Retinal pigment epithelial cell (primary cell): ENCODE measurements around the gene HOXD1.

ENCODE experiments used
- DNase-seq: peaks from one replicate; pipeline ENCODE4 v3.0.0-alpha.2; 2010; ENCODE audit warnings: low read depth
- H3K4me3 ChIP-seq: 2 replicates; pipeline ENCODE4 v1.5.1; 2011; ENCODE audit warnings: mild to moderate bottlenecking, low read length, control low read depth, moderate library complexity
- TF ChIP-seq, protein P1 (sequence below): conservative IDR thresholded peaks from 2 replicates; pipeline ENCODE4 v1.5.1; 2011; ENCODE audit warnings: low read depth, low read length, control low read depth, inconsistent platforms

HOXD1 gene

DNA sequence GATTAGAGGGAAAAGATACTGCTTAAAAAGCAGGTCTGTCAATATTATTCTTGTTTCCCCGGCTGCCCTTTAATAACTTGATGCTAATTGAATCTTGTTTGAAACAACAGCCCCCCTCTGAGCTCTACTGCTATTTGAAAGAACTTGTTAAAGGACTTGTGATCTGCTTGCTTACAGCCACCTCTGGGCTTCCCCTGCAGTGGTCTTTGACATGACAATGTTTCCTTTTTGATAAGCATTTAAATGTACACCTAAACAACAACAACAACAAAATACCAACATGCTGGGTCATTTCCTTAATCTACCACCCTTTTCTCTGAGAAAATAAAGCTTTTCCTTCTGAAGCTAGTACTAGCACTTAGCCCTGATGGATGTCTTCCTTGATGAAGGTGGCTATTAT, 3.9 kb downstream of the HOXD1 start:
- TF ChIP-seq, protein P1, sequence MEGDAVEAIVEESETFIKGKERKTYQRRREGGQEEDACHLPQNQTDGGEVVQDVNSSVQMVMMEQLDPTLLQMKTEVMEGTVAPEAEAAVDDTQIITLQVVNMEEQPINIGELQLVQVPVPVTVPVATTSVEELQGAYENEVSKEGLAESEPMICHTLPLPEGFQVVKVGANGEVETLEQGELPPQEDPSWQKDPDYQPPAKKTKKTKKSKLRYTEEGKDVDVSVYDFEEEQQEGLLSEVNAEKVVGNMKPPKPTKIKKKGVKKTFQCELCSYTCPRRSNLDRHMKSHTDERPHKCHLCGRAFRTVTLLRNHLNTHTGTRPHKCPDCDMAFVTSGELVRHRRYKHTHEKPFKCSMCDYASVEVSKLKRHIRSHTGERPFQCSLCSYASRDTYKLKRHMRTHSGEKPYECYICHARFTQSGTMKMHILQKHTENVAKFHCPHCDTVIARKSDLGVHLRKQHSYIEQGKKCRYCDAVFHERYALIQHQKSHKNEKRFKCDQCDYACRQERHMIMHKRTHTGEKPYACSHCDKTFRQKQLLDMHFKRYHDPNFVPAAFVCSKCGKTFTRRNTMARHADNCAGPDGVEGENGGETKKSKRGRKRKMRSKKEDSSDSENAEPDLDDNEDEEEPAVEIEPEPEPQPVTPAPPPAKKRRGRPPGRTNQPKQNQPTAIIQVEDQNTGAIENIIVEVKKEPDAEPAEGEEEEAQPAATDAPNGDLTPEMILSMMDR: no peak
- DNase-seq: no peak
- no peak overlapping the region for H3K4me3 ChIP-seq

DNA sequence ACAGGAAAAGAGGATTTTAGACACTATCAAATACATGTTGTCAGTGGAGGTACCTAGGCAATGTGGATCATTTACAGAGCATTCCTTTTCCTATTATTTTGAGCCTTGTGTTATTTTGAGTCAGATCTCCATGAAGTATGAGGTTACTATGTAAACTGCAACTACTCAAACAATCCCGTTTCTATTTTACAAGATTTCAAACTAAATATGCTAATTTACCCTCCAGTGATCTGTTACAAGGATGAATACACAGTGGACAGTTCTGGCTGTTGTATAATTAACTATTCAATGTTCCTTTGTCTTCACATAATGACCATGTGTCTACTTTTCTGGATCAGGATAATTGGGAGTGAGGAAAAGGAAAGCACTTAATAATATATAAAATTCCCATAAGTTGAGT, 4.6 kb downstream of the HOXD1 start:
- TF ChIP-seq, protein P1: no peak
- H3K4me3 ChIP-seq: no peak overlapping the region
- no peak for DNase-seq

DNA sequence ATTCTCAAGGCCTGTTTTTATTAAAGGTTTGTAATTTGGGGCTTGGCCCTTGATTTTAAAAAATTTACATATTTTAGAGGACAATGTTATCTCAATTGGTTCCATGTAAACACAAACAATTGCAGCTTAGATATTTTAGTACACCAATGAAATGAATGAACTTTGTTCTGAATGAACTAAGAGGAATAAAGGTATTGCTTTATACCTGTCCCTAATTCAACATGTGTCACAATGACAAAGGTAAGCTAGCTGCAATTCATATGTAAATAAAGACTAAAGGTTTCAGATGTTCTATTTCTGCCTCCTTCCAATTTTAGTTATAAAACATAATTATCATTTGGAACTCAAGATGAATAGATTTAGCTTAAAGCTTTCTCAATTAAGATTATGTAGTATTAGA, 11.4 kb downstream of the HOXD1 start:
- no peak for DNase-seq
- TF ChIP-seq, protein P1: no peak
- H3K4me3 ChIP-seq: no peak overlapping the region

DNA sequence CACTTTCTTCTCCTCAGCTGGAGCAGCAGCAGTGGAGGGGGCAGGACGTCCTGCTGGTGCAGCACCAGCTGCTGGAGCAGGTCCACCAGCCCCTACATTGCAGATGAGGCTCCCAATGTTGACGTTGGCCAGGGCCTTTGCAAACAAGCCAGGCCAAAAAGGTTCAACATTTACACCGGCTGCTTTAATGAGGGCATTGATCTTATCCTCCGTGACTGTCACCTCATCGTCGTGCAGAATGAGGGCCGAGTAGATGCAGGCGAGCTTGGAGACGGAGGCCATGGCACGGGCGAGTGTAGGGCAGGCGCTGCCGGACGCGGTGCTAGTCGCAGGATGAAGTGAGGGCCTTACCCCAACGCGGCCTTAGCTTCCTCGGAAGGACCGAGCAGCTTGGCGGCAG, 12.5 kb downstream of the HOXD1 start:
- no peak for DNase-seq
- H3K4me3 ChIP-seq: no peak overlapping the region
- TF ChIP-seq, protein P1: no peak

DNA sequence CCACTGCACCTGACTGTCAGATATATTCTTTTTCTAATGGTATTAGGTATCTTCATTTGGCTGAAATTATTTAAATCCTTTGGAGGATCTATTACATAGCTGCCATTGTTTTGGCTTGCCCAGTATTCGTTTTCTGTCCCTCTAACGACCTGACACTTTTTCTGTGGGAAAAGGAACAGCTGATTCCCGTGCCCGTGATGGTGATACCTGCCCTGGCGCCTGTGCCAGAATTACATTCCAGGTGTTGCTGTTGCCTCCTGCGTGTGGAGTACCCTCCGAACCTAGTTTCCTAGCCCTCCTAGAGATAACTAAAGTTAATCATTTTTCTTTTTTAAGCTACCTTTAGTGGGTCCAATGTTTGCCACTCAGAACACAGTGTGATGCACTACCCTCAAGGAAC, 14.0 kb downstream of the HOXD1 start:
- TF ChIP-seq, protein P1: no peak
- no peak for DNase-seq

DNA sequence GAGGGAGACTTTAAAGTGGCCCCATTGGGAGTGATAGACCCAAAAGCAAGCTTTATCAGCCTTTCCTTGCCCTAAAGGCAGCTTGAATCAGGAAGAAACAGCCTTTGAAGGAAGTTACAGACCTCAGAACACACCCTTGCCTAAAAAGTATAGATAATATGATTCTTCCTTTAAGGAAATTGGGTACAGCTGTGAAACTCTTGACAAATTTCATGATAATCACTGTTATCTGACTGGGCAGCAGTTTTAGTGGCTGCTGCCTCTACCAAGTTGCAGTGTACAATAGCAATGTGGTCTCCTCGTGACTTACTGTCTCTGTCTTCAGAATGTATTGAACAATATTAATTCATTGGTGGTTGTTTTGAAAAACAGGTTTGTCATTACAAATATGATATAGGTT, 16.7 kb downstream of the HOXD1 start:
- no peak for DNase-seq
- TF ChIP-seq, protein P1: no peak
- H3K4me3 ChIP-seq: no peak overlapping the region

More for the DNA sequence above, 14.0 kb downstream of the HOXD1 start:
- H3K4me3 ChIP-seq: no peak overlapping the region

DNA sequence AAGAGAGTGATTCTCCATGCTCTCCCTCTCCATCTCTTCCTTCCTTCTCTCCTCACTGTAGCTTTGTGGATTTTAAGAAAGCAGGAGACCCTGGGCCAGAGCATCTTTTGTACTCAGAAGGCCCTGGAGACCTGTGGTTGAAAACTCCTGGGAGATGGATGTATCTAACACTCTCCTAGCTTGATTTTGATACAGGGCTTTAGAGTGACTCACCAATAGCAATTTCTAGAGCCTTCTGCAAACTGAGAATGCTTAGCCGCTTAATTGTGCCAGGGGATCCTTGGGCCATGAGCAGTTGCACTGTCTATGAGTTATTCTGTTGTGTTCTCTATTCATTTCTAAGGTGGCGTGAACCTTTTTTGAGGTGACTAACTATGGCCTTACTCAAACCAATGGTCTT, 17.7 kb downstream of the HOXD1 start:
- TF ChIP-seq, protein P1: no peak
- H3K4me3 ChIP-seq: no peak overlapping the region
- DNase-seq: no peak
